CD4-positive, alpha-beta T cell treated with Interleukin-4 for 1 hour (primary cell): ENCODE results near the gene NGF.
"Not testable (repeated sequence)": the region's sequence is repeated elsewhere in the genome, so short reads cannot be mapped to it uniquely, and the experiment has no call there.

Source experiments
- DNase-seq, 2 donors: peaks; one replicate each; pipeline ENCODE4 v3.0.0-alpha.2; 2020 to 2022

The NGF gene

GRCh38 chr1:115332813-115333608 is 5.0 kb downstream of the NGF start:
- DNase-seq = no peak

- DNase-seq = no peak
These were observed 6.3 kb downstream of the NGF start for GRCh38 chr1:115331558-115332331.

GRCh38 chr1:115330480-115331013 is 7.5 kb downstream of the NGF start:
- DNase-seq = no peak

- DNase-seq = no peak
These were observed 8.1 kb downstream of the NGF start for GRCh38 chr1:115329965-115330364.

- DNase-seq = no peak
These were observed 10.8 kb downstream of the NGF start for GRCh38 chr1:115327270-115327669.

- no peak for DNase-seq
These were observed 11.6 kb downstream of the NGF start for GRCh38 chr1:115326419-115326818.

- no peak for DNase-seq
These were observed 12.2 kb downstream of the NGF start for GRCh38 chr1:115325874-115326273.

- DNase-seq = no peak
These were observed 13.2 kb downstream of the NGF start for GRCh38 chr1:115324649-115325420.

GRCh38 chr1:115323366-115324004 is 14.6 kb downstream of the NGF start:
- no peak for DNase-seq

GRCh38 chr1:115322631-115323030 is 15.4 kb downstream of the NGF start:
- no peak for DNase-seq

- DNase-seq = no peak
These were observed 17.7 kb downstream of the NGF start for GRCh38 chr1:115320377-115320776.

- DNase-seq = no peak
These were observed 18.3 kb downstream of the NGF start for GRCh38 chr1:115319706-115320105.

- DNase-seq = no peak
These were observed 20.7 kb downstream of the NGF start for GRCh38 chr1:115317101-115318012.

- DNase-seq = no peak
These were observed 23.3 kb downstream of the NGF start for GRCh38 chr1:115314765-115315164.

GRCh38 chr1:115314092-115314491 is 24.0 kb downstream of the NGF start:
- DNase-seq = no peak

- no peak for DNase-seq
These were observed 24.9 kb downstream of the NGF start for GRCh38 chr1:115313182-115313581.

- no peak for DNase-seq
These were observed 25.3 kb downstream of the NGF start for GRCh38 chr1:115312742-115313141.

- no peak for DNase-seq
These were observed 26.5 kb downstream of the NGF start for GRCh38 chr1:115311474-115311989.

- DNase-seq = no peak
These were observed 27.2 kb downstream of the NGF start for GRCh38 chr1:115310581-115311473.

GRCh38 chr1:115309504-115309903 is 28.5 kb downstream of the NGF start:
- DNase-seq = not testable (repeated sequence)
